NT2/D1 (cell line): Measurements from ENCODE around the gene FPGT.

Experiments used
- SUZ12 ChIP-seq: IDR thresholded peaks from 2 replicates; pipeline ENCODE4 v1.6.1; 2011; ENCODE audit not compliant: insufficient read length, insufficient read depth; ENCODE audit errors: extremely low read depth
- YY1 ChIP-seq: IDR thresholded peaks from 2 replicates; pipeline ENCODE4 v1.6.1; 2011; ENCODE audit not compliant: insufficient read length, insufficient read depth
- ZNF274 ChIP-seq: IDR thresholded peaks from 2 replicates; pipeline ENCODE4 v1.6.1; 2011; ENCODE audit warnings: mild to moderate bottlenecking, low read depth, low read length

GRCh38 chr1:74160046-74160445 is 38.0 kb upstream of the FPGT start:
- no peak for TF ChIP-seq SUZ12
- no peak for TF ChIP-seq YY1
- no peak for TF ChIP-seq ZNF274
